Tibial nerve (tissue), 4 donors: ENCODE results near the gene ZC3H10. TPM values are rescaled to one million over a fixed set of nuclear protein-coding genes. Genes with fewer than 3 reads are reported as not detected.
"Not testable (repeated sequence)": the region's sequence is repeated elsewhere in the genome, so short reads cannot be mapped to it uniquely, and the experiment has no call there.

Source experiments
- DNase-seq, 2 donors: peaks; one replicate each; pipeline ENCODE4 v3.0.0-alpha.2; 2019; ENCODE audit warnings: low spot score in 2 of 2
- H3K27ac ChIP-seq, 4 donors: fragments of 200-600 bp; sonication (generic) in 3 of 4; one replicate each; pipeline ENCODE4 v1.5.1; 2017 to 2019; ENCODE audit warnings: mild to moderate bottlenecking in 1 of 4
- H3K27me3 ChIP-seq, 2 donors: fragments of 200-600 bp; sonication (generic) in 1 of 2; one replicate each; pipeline versions ENCODE4 v1.5.1 to v1.6.0; 2017 to 2019
- H3K36me3 ChIP-seq, 3 donors: fragments of 200-600 bp; sonication (generic); one replicate each; pipeline ENCODE4 v1.5.1; 2018 to 2019
- H3K4me1 ChIP-seq, 4 donors: fragments of 200-600 bp; sonication (generic) in 3 of 4; one replicate each; pipeline ENCODE4 v1.5.1; 2017 to 2019
- H3K4me3 ChIP-seq, 4 donors: fragments of 200-600 bp; sonication (generic) in 3 of 4; one replicate each; pipeline ENCODE4 v1.5.1; 2017 to 2019; ENCODE audit warnings: mild to moderate bottlenecking in 1 of 4, moderate library complexity in 1 of 4
- H3K9me3 ChIP-seq, 4 donors: fragments of 200-600 bp; sonication (generic) in 3 of 4; one replicate each; pipeline ENCODE4 v1.5.1; 2017 to 2019
- EP300 ChIP-seq, 2 donors: sonication (generic); formaldehyde crosslinking; IDR thresholded peaks; one replicate each; pipeline ENCODE4 v1.6.1; 2017; ENCODE audit warnings: antibody characterized with exemption in 2 of 2, mild to moderate bottlenecking in 1 of 2
- POLR2A ChIP-seq, 2 donors: fragments of 450-650 bp; IDR thresholded peaks; one replicate each; pipeline ENCODE4 v1.6.1; 2017; ENCODE audit warnings: antibody characterized with exemption in 2 of 2, mild to moderate bottlenecking in 2 of 2, moderate library complexity in 2 of 2
- WGBS, 2 donors: methylation state at CpG; one replicate each; pipeline ENCODE4 v1.1.5; 2018; 5-methylcytosine and 5-hydroxymethylcytosine counted together
- total RNA-seq, 4 donors: library from RNA; depleted of rRNA; stranded (reverse); fragments of >200 nt; gene quantifications; one replicate each; pipeline ENCODE4 v1.1.0, GENCODE V29; 2016
- TF ChIP-seq, protein P1 (sequence below), 5 experiments: fragments of 200-600 bp in 3 of 5; fragments of 450-650 bp in 2 of 5; sonication (generic) in 3 of 5; IDR thresholded peaks; one replicate each; pipeline ENCODE4 v1.5.1; 2016 to 2019; ENCODE audit warnings: antibody characterized with exemption in 5 of 5, mild to moderate bottlenecking in 3 of 5, moderate library complexity in 2 of 5

The ZC3H10 gene
- total RNA-seq, 4 donors from 2014 or later: 2.9 to 5.1 (median 4.8) TPM

DNA sequence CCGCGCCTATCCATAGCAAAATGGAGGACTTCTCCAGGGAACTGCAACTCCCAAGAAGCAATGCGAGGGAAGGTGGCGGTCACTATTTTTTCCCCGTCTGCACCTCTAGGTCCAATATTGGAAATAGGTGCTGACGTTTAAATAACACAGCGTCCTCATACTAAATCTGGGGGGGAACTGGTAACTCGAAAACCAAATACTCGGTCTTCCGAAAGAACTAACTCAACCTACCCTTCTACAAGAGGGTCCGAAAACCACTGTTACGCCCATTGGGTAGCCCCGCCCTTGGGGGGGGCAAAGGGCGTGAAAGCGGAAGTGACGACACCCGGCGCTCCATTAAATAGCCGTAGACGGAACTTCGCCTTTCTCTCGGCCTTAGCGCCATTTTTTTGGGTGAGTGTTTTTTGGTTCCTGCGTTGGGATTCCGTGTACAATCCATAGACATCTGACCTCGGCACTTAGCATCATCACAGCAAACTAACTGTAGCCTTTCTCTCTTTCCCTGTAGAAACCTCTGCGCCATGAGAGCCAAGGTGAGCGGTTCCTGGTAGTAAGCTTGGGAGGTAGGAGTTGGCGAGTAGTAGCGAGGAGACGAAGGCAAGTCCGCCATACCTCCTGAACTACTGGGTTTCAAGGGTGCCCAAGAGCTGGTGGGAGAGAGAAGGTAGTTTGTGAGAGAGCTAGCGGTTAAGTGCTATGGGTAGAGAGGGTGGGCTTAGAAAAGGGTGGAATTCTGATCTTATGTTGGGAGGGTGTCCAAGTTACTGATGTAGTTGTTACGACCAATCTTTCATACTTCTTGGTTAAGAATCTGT, 1.6 kb upstream of the ZC3H10 start, which contains the start of gene RPL41:
Gene RPL41 (plus strand): TSS at position 367 of the 815 bp plus-strand sequence.
- Histone ChIP-seq H3K27me3 (no peaks in the 10 kb centered on the region), H3K27ac (peak within 1 kb of the TSS; percentile 87 to 97 (median 94)), H3K4me3 (peak within 1 kb of the TSS; percentile 66 to 91 (median 79)), H3K4me1 (peaks cover 0 to 30% (median 9%) of the 10 kb centered on the region in 4 donors), H3K9me3 (no peaks in the 10 kb centered on the region), H3K36me3 (peaks cover 0 to 42% (median 7%) of the 10 kb centered on the region in 3 donors)
- peak; percentile 95 to 97 for TF ChIP-seq POLR2A (IDR thresholded peaks at IDR 0.05)
- peak; percentile 79 to 100 for TF ChIP-seq EP300 (IDR thresholded peaks at IDR 0.05)
- TF ChIP-seq, protein P1, sequence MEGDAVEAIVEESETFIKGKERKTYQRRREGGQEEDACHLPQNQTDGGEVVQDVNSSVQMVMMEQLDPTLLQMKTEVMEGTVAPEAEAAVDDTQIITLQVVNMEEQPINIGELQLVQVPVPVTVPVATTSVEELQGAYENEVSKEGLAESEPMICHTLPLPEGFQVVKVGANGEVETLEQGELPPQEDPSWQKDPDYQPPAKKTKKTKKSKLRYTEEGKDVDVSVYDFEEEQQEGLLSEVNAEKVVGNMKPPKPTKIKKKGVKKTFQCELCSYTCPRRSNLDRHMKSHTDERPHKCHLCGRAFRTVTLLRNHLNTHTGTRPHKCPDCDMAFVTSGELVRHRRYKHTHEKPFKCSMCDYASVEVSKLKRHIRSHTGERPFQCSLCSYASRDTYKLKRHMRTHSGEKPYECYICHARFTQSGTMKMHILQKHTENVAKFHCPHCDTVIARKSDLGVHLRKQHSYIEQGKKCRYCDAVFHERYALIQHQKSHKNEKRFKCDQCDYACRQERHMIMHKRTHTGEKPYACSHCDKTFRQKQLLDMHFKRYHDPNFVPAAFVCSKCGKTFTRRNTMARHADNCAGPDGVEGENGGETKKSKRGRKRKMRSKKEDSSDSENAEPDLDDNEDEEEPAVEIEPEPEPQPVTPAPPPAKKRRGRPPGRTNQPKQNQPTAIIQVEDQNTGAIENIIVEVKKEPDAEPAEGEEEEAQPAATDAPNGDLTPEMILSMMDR (IDR thresholded peaks at IDR 0.05): peak in 2 of 5 experiments; percentile 50 to 55
- peak; percentile 94 to 97 for DNase-seq
- WGBS, 2 donors: 1% methylated on average over 34 of the region's 34 CpGs

DNA sequence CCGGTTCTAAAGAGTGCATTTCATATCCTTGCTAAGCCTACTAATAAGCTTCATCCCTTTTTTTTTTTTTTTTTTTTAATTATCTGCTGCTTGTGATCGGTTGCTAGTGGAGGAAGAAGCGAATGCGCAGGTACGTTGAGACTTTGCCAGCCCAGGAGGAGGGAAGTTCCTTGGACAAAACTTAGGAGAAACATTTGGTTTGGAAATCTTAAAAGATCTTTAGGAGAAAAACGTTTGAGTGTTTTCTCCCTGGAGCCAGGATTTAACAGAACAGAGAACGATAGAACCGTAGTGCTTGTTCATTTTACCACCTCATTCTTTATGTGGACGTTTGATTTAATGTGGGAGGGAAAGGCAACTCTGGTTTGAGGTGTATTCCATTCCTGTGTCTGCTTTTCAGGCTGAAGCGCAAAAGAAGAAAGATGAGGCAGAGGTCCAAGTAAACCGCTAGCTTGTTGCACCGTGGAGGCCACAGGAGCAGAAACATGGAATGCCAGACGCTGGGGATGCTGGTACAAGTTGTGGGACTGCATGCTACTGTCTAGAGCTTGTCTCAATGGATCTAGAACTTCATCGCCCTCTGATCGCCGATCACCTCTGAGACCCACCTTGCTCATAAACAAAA, 872 bp upstream of the ZC3H10 start:
- H3K9me3 ChIP-seq, H3K27me3 ChIP-seq, DNase-seq: not testable (repeated sequence)
- Histone ChIP-seq H3K36me3 (peaks cover 0 to 42% (median 5%) of the 10 kb centered on the region in 3 donors), H3K4me1 (peaks cover 0 to 30% (median 9%) of the 10 kb centered on the region in 4 donors), H3K27ac (peak overlapping the region; percentile 87 to 97 (median 94)), H3K4me3 (peak overlapping the region; percentile 66 to 91 (median 79))
- WGBS, 2 donors: 3% methylated on average over 16 of the region's 16 CpGs

DNA sequence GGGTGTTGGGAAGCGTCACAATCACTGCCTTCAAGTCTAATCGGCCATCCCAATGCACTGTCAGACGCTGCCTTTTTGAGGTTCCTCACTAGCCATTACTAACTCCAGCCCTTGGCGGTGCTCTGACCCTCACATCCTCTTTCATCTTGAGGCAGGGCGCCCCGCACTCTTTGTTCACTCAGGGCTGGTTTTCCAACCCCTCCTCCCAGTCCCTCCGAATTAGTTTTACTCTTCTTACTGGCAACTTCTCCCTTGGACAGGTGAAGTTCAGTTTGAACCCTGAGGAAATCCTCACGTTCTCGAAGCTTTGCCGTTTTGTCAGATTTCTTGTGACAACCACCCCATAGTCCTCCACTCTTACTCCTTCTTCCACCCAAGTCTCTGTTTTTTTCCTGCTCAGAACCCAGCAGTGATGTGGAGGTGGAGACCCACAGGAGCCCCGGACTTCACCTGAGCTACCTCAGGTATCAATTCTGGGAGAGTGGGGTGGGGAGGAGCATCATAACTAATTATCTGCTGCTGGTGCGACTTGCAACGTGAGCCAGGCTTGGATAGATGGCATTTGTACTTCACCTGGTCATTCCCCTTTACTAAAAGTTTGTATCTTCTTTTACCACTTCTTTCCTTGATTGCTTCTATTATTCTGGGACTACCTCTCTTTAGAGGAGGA, 757 bp downstream of the ZC3H10 start:
- peak overlapping the region; percentile 87 to 97 (median 94) for H3K27ac ChIP-seq
- 10% methylated on average over 13 of the region's 13 CpGs for WGBS, 2 donors
- no peaks in the 10 kb centered on the region for H3K27me3 ChIP-seq
- H3K4me1 ChIP-seq: peaks cover 0 to 30% (median 9%) of the 10 kb centered on the region in 4 donors
- TF ChIP-seq EP300 (IDR thresholded peaks at IDR 0.05) (no peak), POLR2A (IDR thresholded peaks at IDR 0.05) (no peak)
- TF ChIP-seq, protein P1 (IDR thresholded peaks at IDR 0.05): no peak
- peak in 1 of 2 donors; percentile 26 for DNase-seq
- no peaks in the 10 kb centered on the region for H3K9me3 ChIP-seq
- peaks cover 0 to 40% (median 5%) of the 10 kb centered on the region in 3 donors for H3K36me3 ChIP-seq
- peak overlapping the region; percentile 41 to 91 (median 83) for H3K4me3 ChIP-seq

DNA sequence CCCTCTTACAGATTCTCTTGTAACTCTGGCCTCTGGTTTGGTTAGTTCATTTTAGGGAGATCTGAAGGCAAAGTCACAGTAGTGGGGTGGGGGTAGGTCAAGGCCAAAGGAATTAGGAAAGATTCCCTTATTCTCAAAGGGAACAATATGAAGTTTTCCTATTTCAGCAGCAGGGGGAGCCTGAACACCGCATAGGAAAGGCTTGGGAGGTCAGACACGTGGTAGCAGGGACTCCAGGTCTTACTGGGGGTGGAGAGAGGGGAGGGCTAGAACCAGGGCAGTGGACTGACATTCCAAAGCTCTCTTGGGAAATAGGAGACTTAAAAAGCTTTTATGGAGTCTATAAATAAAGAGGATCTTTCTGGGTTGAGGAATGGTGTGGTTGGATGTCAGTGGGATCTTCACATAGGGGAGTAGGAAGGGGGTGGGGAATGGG, 1.3 kb downstream of the ZC3H10 start:
- Histone ChIP-seq H3K27ac (peak overlapping the region; percentile 87 to 97 (median 94)), H3K9me3 (no peaks in the 10 kb centered on the region), H3K4me3 (peak overlapping the region in 1 of 4 donors; percentile 91), H3K36me3 (peaks cover 0 to 40% (median 5%) of the 10 kb centered on the region in 3 donors), H3K4me1 (peaks cover 0 to 30% (median 9%) of the 10 kb centered on the region in 4 donors), H3K27me3 (no peaks in the 10 kb centered on the region)
- TF ChIP-seq, protein P1 (IDR thresholded peaks at IDR 0.05): peak; percentile 67 to 88 (median 77)
- TF ChIP-seq POLR2A (IDR thresholded peaks at IDR 0.05) (no peak), EP300 (IDR thresholded peaks at IDR 0.05) (peak in 1 of 2 donors; percentile 50)
- DNase-seq: peak in 1 of 2 donors; percentile 59
- WGBS, 2 donors: 0% methylated on average over 2 of the region's 2 CpGs

DNA sequence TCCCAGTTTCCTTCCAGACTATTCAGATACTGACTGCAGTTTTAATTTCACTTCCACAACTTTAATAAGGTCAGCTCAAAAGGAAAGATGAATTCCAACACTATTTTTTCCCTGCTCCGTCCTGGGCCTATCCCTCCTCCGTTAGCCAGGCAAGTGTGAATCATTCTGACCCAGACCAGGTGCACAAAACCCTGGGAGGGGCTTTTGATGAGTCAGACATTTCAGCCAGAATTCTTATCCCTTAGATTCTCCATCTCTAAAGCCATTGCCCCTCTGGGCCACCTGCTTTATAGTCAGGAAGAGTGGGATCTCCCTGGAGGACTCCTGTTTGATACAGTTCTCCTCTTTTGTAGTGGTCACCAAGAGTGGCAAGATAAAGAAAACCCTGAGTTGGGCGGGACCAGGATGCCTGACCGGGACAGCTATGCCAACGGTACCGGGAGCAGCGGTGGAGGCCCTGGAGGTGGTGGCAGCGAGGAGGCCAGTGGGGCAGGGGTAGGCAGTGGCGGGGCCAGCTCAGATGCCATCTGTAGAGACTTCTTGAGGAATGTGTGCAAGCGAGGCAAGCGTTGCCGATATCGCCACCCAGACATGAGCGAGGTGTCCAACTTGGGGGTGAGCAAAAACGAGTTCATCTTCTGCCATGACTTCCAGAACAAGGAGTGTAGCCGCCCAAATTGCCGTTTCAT, 2.2 kb downstream of the ZC3H10 start:
- Histone ChIP-seq H3K27me3 (no peaks in the 10 kb centered on the region), H3K4me3 (no peak overlapping the region), H3K9me3 (no peaks in the 10 kb centered on the region), H3K4me1 (peaks cover 0 to 28% (median 9%) of the 10 kb centered on the region in 4 donors), H3K27ac (peak overlapping the region in 3 of 4 donors; percentile 5 to 97 (median 94)), H3K36me3 (peaks cover 0 to 40% (median 5%) of the 10 kb centered on the region in 3 donors)
- TF ChIP-seq EP300 (IDR thresholded peaks at IDR 0.05) (no peak), POLR2A (IDR thresholded peaks at IDR 0.05) (no peak)
- TF ChIP-seq, protein P1 (IDR thresholded peaks at IDR 0.05): no peak
- 87 to 92% methylated on average over 17 of the region's 17 CpGs for WGBS, 2 donors
- DNase-seq: no peak
